NCI-H69 (cell line): ENCODE data around the gene RDH11.
A peak's percentile ranks its signal among the peaks of the same experiment; 100 is the strongest.
"Not testable (repeated sequence)": the region's sequence is repeated elsewhere in the genome, so short reads cannot be mapped to it uniquely, and the experiment has no call there.

ENCODE experiments used
- DNase-seq: peaks from one replicate; lab custom pipeline; 2025; lab: John Stamatoyannopoulos, UW

RDH11 gene

GRCh38 chr14:67703997-67704396 lies 8.4 kb upstream of the RDH11 start:
- no peak for DNase-seq

DNA sequence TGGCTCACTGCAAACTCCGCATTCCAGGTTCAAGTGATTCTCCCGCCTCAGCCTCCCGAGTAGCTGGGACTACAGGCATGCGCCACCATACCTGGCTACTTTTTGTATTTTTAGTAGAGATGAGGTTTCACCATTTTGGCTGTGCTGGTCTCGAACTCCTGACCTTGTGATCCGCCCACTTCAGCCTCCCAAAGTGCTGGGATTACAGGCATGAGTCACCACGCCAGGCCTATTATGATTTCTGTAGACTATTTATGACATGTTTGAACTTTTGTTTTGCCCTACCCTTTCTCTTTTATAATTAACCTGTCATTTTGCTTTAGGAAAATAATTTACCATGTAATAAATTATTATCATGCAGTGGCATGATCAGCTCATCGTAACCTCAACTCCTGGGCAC lies 5.9 kb upstream of the RDH11 start, which contains the start of gene RDH12:
RDH12 (plus strand) TSS at position 395 of the 400 bp plus-strand sequence. CDS start 20,757 bp downstream, outside the sequence.
- not testable (repeated sequence) for DNase-seq

- DNase-seq: no peak
Measured at GRCh38 chr14:67698179-67698578, 2.6 kb upstream of the RDH11 start.

DNA sequence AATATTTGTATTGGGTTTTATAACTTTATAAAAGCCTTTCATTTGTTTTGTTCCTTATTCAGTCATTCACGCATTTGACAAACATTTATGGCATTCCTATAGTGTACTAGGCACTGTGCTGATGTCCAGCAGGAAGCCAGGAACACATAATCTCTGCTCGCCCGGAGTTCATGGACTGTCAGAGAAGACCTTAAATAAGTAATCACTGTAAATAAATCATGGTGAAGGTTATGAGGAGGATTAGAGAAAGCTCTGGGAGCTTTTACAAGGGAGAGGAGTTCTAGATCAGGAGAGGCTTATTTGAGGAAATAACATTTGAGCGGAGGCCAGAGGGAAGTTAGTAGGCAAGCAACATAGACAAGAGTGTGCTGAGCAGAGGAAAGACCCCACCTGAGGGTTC lies 1.4 kb upstream of the RDH11 start:
- no peak for DNase-seq

DNA sequence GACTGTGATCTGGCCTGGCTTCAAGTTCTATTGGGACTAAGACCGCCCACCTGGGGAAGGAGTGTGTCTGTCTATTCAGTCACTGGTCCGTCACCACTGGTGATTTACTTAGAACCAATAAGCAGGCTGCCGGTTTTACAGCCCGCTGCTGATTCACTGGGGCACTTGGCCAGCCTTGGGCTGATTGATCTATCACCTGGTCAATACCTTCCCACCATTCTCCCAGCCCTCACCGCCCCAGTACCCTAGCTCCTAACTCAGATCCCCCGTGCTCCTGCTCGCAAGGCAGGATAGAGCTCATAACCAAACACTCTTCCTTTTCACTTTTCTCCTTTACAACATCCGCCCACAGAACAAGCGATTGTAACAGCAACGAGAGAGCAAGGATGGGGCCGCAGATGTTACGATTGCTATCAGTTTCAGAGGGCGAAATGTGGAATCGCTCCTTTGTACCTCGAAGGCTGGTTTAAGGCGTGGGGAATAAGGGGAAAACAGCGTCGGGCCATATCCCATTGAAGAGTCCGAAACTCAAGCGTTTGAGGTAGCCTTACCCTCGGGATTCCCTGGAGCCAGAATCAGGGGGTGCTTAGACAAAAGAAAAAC lies 672 bp downstream of the RDH11 start:
- peak; percentile 90 for DNase-seq

DNA sequence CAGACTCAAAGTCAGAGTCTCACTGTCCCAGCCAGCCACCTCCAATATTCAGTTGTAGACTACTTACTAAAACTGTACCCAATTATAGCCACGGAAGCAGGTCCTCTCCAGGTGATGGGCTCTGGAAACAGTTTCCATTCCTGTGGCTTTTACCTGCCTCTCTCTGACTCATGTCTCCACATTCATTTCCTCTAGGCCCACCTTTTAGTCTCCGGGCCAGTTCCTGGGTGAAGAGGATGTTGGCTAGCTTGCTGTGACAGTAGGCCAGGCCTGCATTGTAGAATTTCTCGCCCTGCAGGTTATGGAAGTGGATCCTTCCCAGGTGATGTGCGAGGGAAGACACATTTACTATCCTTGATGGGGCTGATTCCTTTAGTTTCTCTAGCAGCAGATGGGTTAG lies 5.6 kb downstream of the RDH11 start:
- no peak for DNase-seq

GRCh38 chr14:67683842-67684241 lies 11.7 kb downstream of the RDH11 start:
- no peak for DNase-seq

DNA sequence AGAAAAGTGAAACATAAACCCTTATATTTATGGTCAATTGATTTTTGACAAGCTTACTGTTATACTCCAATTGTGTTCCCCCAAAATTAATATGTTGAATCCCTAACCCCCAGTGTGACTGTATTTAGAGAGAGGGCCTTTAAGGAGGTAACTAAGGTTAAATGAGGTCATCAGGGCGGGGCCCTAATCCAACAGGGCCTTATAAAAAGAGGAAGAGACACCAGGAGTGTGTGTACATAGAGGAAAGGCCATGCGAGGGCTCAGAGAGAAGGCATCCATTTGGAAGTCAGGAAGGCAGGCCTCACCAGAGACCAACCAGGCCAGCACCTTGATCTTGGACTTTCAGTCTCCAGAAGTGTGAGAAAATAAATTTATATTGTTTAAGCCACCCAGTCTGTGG lies 14.6 kb downstream of the RDH11 start:
- DNase-seq: no peak

DNA sequence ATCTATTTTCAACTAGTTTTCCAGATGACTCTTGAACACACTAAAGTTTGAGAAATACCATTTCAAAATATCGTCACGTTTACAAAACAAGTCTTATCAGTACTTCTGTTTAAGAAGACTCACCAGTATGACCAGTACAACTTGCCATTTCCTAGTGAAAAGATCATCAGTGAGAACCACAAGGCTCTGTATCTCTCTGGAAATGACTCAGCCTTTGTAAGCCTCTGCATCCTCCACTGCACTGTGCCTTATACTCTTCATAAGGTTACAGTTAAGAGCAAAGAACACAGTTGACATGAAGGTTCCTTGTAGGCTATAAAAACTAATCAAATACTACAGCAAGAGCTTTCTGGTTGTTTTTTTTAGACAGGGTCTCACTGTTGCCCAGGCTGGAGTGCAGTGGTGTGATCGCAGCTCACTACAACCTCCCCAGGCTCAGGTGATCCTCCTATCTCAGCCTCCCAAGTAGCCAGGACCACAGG lies 15.4 kb downstream of the RDH11 start:
- no peak for DNase-seq

GRCh38 chr14:67679006-67679405 lies 16.6 kb downstream of the RDH11 start:
- no peak for DNase-seq

DNA sequence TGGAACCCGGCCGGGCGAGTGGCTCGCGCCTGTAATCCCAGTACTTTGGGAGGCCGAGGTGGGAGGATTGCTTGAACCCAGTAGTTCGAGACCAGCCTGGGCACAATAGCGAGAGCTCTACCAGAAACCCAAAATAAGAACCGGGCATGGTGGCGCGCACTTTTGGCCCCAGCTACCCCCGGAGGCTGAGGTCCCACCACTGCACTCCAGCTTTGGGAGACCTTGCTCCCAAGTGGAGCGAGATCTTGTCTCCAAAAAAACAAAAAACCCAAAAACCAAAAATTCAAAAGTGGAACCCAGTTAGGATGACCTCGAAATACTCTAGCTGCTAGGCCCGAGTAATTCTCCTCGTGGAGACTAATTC lies 20.4 kb downstream of the RDH11 start:
- no peak for DNase-seq

DNA sequence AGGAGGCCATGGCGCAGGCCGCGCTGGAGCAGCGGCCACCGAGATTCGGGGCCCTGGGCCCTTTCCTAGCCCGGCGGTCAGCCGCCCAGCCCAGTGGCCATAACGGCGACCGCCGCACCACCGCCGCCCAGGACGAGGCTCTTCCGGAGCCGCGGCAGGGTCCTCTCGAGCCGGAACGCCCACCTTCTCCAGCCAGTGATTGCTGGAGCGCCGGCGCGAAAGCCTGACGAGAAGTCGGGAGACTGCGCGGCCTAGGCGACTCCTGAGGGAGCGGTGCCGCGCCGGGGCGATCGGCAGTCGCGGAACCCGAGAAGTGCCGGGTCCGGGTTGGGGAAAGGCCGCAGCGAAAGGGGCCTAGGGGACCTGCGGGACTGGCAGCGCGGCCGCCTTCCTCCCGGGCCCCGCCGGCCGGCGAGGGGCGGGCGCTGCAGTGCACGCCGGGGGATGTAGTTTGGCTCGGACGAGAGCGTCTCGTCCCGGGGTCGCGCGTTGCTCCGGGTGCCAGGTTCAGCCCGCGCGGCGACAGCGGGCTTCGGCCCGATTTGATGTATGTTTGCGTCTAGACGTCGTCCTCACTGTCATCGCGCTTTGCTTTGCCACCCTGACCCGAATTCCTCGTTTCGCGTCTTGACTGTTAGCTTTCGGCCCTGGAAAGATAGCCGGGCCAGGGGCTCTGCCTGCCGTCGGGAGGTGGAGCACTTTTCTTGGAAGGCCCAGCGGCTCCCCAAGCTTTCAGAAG lies 20.9 kb downstream of the RDH11 start, which contains the start of gene VTI1B:
VTI1B (minus strand) TSS at position 153 of the 739 bp plus-strand sequence; CDS start at position 10, 143 bp downstream.
- DNase-seq: peak; percentile 88

GRCh38 chr14:67674139-67674479 lies 21.5 kb downstream of the RDH11 start:
- DNase-seq: peak; percentile 85

DNA sequence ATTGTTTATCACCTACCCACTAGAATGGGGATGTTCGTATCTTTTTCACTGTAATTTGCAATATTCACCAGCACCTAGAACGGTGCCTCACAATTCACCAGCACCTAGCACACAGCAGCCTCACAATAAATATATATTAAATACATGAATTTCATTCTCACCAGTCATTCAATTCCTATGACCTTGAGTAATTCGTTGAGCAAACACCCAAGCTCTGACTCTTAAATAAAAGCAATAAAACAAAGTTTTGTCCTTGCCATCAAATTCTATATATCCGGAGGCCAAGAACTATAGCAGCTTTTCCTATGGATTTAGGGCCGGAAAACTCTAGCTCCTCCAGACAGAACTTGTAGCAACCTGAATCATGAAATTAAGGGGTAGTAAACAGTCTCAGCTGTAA lies 22.1 kb downstream of the RDH11 start:
- no peak for DNase-seq

DNA sequence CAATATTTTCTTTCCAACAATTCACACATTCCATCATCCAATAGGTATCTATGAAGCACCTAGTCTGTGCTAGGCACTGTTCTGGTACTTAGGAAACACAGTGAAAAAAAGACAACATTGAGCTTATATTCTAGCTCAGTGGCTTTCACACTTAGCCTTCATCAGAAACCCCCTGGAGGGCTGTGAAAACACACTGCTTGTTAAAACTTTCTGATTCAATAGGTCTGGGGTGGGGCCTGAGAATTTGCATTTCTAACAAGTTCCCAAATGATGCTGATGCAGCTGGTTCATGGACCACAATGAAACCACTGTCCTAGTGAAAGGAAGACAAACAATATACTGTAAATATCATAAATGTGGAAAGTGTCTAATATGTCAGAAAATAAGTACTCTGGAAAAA lies 27.0 kb downstream of the RDH11 start:
- peak; percentile 15 for DNase-seq

- peak; percentile 60 for DNase-seq
Measured at GRCh38 chr14:67666750-67667449, 28.7 kb downstream of the RDH11 start.

GRCh38 chr14:67665868-67666267 lies 29.7 kb downstream of the RDH11 start:
- no peak for DNase-seq

DNA sequence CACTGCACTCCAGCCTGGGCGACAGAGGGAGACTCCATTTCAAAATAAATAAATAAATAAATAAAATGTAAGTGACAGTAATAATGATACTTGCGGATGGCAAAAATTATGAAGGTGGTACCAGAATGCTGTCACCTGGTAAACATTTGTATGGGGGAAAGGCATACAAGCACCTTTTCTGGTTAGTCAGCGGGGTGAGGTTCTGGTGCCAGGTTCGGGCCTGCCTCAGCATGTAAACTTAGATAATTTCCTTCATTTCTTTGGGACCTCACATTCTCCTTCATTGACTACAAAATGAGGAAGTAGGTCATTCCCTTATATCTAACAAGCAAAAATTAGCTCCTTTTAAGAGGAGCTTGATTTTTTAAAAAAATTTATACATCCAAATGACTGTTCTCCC lies 31.9 kb downstream of the RDH11 start:
- no peak for DNase-seq

GRCh38 chr14:67653651-67654280 lies 41.8 kb downstream of the RDH11 start:
- no peak for DNase-seq

GRCh38 chr14:67652189-67652588 lies 43.4 kb downstream of the RDH11 start:
- DNase-seq: no peak

DNA sequence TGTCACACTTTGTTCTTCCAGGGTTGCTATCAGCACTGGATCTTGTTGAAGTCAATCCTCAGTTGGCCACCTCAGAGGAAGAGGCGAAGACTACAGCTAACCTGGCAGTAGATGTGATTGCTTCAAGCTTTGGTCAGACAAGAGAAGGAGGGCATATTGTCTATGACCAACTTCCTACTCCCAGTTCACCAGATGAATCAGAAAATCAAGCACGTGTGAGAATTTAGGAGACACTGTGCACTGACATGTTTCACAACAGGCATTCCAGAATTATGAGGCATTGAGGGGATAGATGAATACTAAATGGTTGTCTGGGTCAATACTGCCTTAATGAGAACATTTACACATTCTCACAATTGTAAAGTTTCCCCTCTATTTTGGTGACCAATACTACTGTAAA lies 44.9 kb downstream of the RDH11 start:
- DNase-seq: no peak

- no peak for DNase-seq
Measured at GRCh38 chr14:67650151-67650550, 45.4 kb downstream of the RDH11 start.

- DNase-seq: no peak
Measured at GRCh38 chr14:67646131-67646530, 49.4 kb downstream of the RDH11 start.
